Kidney epithelial cell (primary cell): ENCODE results near the gene GAL. TPM values are rescaled to one million over a fixed set of nuclear protein-coding genes. Genes with fewer than 3 reads are reported as not detected.

Experiments
- DNase-seq: peaks from one replicate; pipeline ENCODE4 v3.0.0-alpha.2; 2010; ENCODE audit warnings: low read depth
- H3K27me3 ChIP-seq: 2 replicates; pipeline ENCODE4 v1.6.0; 2011; ENCODE audit warnings: low read length; ENCODE audit not compliant: control insufficient read depth, insufficient read depth
- H3K36me3 ChIP-seq: 2 replicates; pipeline ENCODE4 v1.5.1; 2011; ENCODE audit warnings: low read length; ENCODE audit not compliant: control insufficient read depth, insufficient read depth
- H3K4me3 ChIP-seq: 2 replicates; pipeline ENCODE4 v1.5.1; 2011; ENCODE audit warnings: low read depth, mild to moderate bottlenecking, control low read depth, low read length
- total RNA-seq: library from RNA; depleted of rRNA; stranded (reverse); fragments of >200 nt; gene quantifications from 2 replicates; pipeline ENCODE4 v1.2.3, GENCODE V29; 2015
- TF ChIP-seq, protein P1 (sequence below): IDR thresholded peaks from 2 replicates; pipeline ENCODE4 v1.5.1; 2011; ENCODE audit warnings: mild to moderate bottlenecking, moderate library complexity, low read length, control low read depth, inconsistent platforms; ENCODE audit not compliant: insufficient read depth, poor library complexity, severe bottlenecking

GAL gene
- total RNA-seq, 1 donor from 2014 or later, result 20.8 TPM

DNA sequence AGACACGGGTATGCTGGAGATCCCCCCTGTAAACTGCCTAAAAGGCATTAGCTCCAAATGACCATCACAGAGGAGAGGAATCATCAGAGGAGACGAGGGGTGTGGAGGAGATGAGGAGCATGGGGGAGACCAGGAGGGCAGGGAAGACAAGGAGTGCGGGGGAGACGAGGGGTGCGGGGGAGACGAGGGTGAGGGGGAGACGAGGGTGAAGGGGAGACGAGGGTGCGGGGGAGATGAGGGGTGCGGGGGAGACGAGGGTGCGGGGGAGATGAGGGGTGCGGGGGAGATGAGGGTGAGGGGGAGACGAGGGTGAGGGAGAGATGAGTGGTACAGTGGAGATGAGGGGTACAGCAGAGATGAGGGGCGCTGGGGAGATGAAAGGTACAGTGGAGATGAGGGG is 17.5 kb upstream of the GAL start:
- no peak for DNase-seq
- no peaks in the 10 kb centered on the region for H3K36me3 ChIP-seq
- TF ChIP-seq, protein P1, sequence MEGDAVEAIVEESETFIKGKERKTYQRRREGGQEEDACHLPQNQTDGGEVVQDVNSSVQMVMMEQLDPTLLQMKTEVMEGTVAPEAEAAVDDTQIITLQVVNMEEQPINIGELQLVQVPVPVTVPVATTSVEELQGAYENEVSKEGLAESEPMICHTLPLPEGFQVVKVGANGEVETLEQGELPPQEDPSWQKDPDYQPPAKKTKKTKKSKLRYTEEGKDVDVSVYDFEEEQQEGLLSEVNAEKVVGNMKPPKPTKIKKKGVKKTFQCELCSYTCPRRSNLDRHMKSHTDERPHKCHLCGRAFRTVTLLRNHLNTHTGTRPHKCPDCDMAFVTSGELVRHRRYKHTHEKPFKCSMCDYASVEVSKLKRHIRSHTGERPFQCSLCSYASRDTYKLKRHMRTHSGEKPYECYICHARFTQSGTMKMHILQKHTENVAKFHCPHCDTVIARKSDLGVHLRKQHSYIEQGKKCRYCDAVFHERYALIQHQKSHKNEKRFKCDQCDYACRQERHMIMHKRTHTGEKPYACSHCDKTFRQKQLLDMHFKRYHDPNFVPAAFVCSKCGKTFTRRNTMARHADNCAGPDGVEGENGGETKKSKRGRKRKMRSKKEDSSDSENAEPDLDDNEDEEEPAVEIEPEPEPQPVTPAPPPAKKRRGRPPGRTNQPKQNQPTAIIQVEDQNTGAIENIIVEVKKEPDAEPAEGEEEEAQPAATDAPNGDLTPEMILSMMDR, result no peak
- peaks cover 11% of the 10 kb centered on the region for H3K27me3 ChIP-seq
- no peak overlapping the region for H3K4me3 ChIP-seq

DNA sequence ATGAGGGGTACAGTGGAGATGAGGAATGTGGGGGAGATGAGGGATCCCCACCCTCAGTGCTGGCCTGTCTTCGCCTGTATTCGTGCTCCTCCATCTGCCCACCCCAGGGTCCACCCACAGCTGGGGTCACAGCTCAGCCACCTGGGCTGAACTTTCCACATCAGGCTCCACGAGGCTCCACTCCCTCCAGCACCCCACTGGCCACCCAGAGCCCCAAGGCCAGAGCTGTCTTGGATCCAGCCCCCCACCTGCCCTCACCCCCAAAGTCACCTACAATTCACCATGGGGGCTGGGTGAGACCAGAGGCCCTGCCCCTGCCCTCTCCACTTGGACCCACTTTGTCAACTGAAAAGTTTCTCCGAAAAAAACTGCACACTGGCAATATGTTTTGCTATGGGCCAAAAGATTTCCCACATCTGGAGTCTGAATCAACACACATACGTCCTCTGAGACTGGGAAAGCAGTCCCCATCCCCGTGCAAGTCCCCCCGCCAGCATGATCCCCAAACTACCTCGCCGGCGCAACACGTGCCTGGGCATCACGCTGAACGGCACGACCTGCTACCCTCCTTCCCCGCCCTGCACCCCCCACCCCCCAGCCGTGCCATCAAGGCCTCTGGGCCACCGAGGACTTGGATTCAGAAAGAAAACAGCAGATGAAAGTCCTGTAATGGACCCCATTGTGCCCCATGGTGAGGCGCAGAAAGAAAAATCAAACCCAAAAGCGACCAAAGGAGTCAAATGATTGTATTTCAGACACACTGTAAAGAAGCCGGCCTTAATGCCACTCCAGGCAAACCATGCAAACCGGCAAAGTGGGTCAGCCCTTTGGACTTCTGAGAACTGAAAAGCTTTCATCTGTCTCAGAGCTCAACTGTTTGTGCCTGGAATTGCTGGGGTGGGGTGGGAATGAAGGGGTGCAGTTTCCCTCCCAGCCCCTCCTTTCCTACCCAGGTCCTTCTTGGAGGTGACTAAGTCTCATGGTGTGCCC is 16.5 kb upstream of the GAL start:
- TF ChIP-seq, protein P1, result no peak

DNA sequence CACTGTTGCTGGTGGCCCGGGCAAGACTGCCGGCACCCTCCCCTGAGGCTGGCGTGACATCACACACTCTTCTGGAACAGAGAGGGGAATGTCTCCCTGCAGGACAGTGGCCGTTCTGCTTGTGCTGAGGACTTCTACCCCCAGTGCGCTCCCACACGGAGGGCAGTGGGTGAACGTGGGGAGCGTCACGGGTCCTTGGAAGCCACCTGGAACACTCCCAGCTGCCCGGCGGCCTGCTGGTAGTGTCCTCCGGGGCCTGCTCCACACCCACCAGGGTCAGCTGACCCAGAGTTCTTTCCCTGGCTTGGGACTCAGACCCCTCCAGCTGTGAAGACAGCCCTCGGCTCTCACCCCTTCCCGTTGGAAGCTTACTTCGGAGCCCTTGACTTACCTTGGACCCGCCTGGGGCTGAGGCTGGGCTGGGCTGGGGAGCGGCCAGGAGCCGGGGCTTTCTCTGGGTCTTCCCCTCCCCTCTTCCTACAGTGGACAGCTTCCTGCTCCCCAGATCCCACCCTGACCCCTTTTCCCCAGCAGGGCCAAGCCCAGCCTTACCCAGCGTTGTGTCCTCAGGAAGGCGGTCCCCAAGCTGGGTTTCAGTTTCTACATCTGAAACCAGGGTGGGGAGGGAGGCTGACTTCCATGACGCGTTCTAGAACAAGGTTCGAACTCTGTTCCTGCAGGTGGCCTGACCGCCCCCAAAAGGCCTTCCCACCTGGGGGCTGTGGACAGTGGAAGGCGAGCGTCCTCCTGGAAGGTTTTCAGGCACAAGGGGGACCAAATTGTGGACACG is 14.8 kb upstream of the GAL start:
- Histone ChIP-seq H3K36me3 (no peaks in the 10 kb centered on the region), H3K27me3 (peaks cover 5% of the 10 kb centered on the region), H3K4me3 (no peak overlapping the region)
- TF ChIP-seq, protein P1, result no peak
- no peak for DNase-seq

More for the DNA sequence above, 16.5 kb upstream of the GAL start:
- DNase-seq, result no peak
- H3K27me3 ChIP-seq, result peaks cover 11% of the 10 kb centered on the region
- H3K4me3 ChIP-seq, result no peak overlapping the region
- H3K36me3 ChIP-seq, result no peaks in the 10 kb centered on the region

DNA sequence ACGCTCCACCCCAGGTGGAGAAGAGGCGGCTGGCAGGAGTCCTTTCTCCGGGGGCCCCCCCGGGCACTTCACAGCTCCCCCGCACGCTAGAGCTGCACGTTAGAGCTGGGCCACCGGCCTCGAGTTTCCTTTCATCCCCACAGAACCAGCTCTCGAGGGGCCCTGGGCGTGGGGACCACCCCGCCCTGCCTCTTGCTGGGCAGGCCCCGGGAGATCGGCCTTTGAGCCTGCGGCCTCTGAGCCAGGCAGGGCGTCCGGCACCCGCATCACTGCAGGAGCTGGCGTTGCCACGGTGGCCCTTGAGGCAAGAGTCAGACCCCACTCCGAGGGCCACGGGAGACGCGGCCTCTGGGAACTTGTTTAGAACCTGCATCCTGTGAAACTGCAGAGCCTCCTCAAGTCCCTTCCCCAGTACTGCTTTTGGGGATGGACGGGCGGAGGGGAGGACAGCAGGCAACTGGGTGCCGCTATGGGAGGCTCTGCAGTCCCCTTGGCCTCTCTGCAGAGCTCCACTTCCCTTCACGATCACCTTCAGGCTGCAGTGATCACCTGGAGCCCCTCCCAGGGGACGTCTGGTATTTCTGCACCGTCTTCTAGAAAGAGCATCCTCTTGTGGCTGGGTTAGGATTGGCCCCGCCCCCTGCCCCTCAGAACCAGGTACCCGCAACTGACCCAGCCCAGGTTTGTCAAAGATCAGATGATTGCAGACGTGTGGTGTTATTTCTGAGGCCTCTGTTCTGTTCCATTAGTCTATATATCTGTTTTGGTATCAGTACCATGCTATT is 13.9 kb upstream of the GAL start:
- Histone ChIP-seq H3K27me3 (peaks cover 2% of the 10 kb centered on the region), H3K36me3 (no peaks in the 10 kb centered on the region), H3K4me3 (no peak overlapping the region)
- TF ChIP-seq, protein P1, result no peak
- no peak for DNase-seq

DNA sequence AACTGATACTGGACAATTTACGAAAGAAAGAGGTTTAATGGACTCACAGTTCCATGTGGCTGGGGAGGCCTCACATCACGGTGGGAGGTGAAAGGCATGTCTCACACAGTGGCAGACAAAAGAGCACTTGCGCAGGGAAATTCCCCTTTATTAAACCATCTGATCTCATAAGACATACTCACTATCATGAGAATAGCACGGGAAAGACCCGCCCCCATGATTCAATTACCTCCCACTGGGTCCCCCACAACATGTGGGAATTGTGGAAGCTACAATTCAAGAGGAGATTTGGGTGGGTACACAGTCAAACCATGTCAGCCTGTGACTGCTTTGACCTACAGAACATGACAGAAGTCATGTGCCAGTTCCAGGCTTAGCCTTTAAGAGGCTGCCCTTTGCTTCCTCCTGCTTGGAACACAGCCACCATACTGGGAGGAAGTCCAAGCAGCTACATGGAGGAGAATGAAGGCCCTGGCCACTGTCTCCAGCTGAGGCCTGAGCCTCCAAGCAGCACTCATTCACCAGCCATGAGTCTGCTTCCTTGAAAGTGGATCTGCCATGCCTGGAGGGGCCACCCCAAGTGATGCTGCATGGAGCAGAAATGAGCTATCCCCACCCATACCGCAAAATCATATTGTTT is 10.9 kb upstream of the GAL start:
- H3K27me3 ChIP-seq, result peaks cover 2% of the 10 kb centered on the region
- no peak overlapping the region for H3K4me3 ChIP-seq
- no peaks in the 10 kb centered on the region for H3K36me3 ChIP-seq
- TF ChIP-seq, protein P1, result no peak
- no peak for DNase-seq
